HepG2 (cell line): ENCODE results near the gene LRRC73. TPM values are rescaled to one million over a fixed set of nuclear protein-coding genes. Genes with fewer than 3 reads are reported as not detected.
A peak's percentile ranks its signal among the peaks of the same experiment; 100 is the strongest.

Experiments
- ATF5 ChIP-seq: sonication (generic); formaldehyde crosslinking; IDR thresholded peaks from 2 replicates; pipeline ENCODE4 v1.4.0; 2020; ENCODE audit warnings: mild to moderate bottlenecking, low read depth, missing genetic modification reagents
- BRF2 ChIP-seq: sonication (generic); formaldehyde crosslinking; IDR thresholded peaks from 2 replicates; pipeline ENCODE4 v1.8.1; 2022; ENCODE audit warnings: mild to moderate bottlenecking, missing genetic modification reagents
- GMEB1 ChIP-seq: sonication (generic); formaldehyde crosslinking; IDR thresholded peaks from 2 replicates; pipeline ENCODE4 v1.5.1; 2020; ENCODE audit warnings: missing genetic modification reagents, mild to moderate bottlenecking, borderline replicate concordance
- GPN1 ChIP-seq: sonication (generic); formaldehyde crosslinking; IDR thresholded peaks from 2 replicates; pipeline ENCODE4 v1.5.1; 2020; ENCODE audit warnings: missing genetic modification reagents, borderline replicate concordance
- HOXA5 ChIP-seq: sonication (generic); formaldehyde crosslinking; IDR thresholded peaks from 2 replicates; pipeline ENCODE4 v1.4.0; 2020; ENCODE audit warnings: missing genetic modification reagents
- KDM3A ChIP-seq: IDR thresholded peaks from 2 replicates; pipeline ENCODE4 v1.6.1; 2018; ENCODE audit warnings: low read depth, missing compliant biosample characterization
- NFATC3 ChIP-seq: sonication (generic); formaldehyde crosslinking; IDR thresholded peaks from 2 replicates; pipeline ENCODE4 v1.5.1; 2020; ENCODE audit warnings: mild to moderate bottlenecking, missing genetic modification reagents
- NFIC ChIP-seq: IDR thresholded peaks from 2 replicates; pipeline ENCODE4 v1.6.1; 2012; ENCODE audit warnings: mild to moderate bottlenecking, low read length, inconsistent platforms
- POGK ChIP-seq: sonication (generic); formaldehyde crosslinking; conservative IDR thresholded peaks from 2 replicates; pipeline ENCODE4 v1.8.0; 2022; ENCODE audit warnings: mild to moderate bottlenecking, moderate library complexity, missing genetic modification reagents
- POLR2AphosphoS5 ChIP-seq: IDR thresholded peaks from 2 replicates; pipeline ENCODE4 v1.6.1; 2012; ENCODE audit warnings: low read depth, low read length
- RARG ChIP-seq: sonication (generic); formaldehyde crosslinking; IDR thresholded peaks from 2 replicates; pipeline ENCODE4 v1.4.0; 2020; ENCODE audit warnings: low read depth, mild to moderate bottlenecking, missing genetic modification reagents
- TP53 ChIP-seq: sonication (generic); formaldehyde crosslinking; conservative IDR thresholded peaks from 2 replicates; pipeline ENCODE4 v1.4.0; 2020; ENCODE audit warnings: missing genetic modification reagents
- U2AF1 ChIP-seq: fragments of 200-400 bp; formaldehyde crosslinking; optimal IDR thresholded peaks from 2 replicates; pipeline ENCODE3; 2017; ENCODE audit warnings: mild to moderate bottlenecking, low read depth, low read length
- ZBTB43 ChIP-seq: sonication (generic); formaldehyde crosslinking; conservative IDR thresholded peaks from 2 replicates; pipeline ENCODE4 v1.4.0; 2020; ENCODE audit warnings: missing genetic modification reagents
- ZIK1 ChIP-seq: sonication (generic); formaldehyde crosslinking; IDR thresholded peaks from 2 replicates; pipeline ENCODE4 v1.5.0; 2020; ENCODE audit warnings: mild to moderate bottlenecking, low read depth, missing genetic modification reagents, borderline replicate concordance
- ZKSCAN5 ChIP-seq: sonication (generic); formaldehyde crosslinking; IDR thresholded peaks from 2 replicates; pipeline ENCODE4 v1.5.1; 2020; ENCODE audit warnings: mild to moderate bottlenecking, missing genetic modification reagents
- ZKSCAN8 ChIP-seq: IDR thresholded peaks from 2 replicates; pipeline ENCODE4 v1.6.1; 2016; ENCODE audit warnings: borderline replicate concordance, missing genetic modification reagents, missing compliant biosample characterization
- ZNF121 ChIP-seq: sonication (generic); formaldehyde crosslinking; IDR thresholded peaks from 2 replicates; pipeline ENCODE4 v1.5.0; 2020; ENCODE audit warnings: mild to moderate bottlenecking, missing genetic modification reagents
- ZNF260 ChIP-seq: sonication (generic); formaldehyde crosslinking; IDR thresholded peaks from 2 replicates; pipeline ENCODE4 v1.4.0; 2020; ENCODE audit warnings: missing genetic modification reagents, low read depth, mild to moderate bottlenecking, borderline replicate concordance
- ZNF275 ChIP-seq: sonication (generic); formaldehyde crosslinking; IDR thresholded peaks from 2 replicates; pipeline ENCODE4 v1.8.0; 2022; ENCODE audit warnings: missing genetic modification reagents, mild to moderate bottlenecking, inconsistent platforms, borderline replicate concordance
- ZNF34 ChIP-seq: sonication (generic); formaldehyde crosslinking; IDR thresholded peaks from 2 replicates; pipeline ENCODE4 v1.4.0; 2020; ENCODE audit warnings: mild to moderate bottlenecking, missing genetic modification reagents, borderline replicate concordance
- ZNF451 ChIP-seq: sonication (generic); formaldehyde crosslinking; IDR thresholded peaks from 2 replicates; pipeline ENCODE4 v1.5.0; 2020; ENCODE audit warnings: mild to moderate bottlenecking, missing genetic modification reagents
- ZNF572 ChIP-seq: sonication (generic); formaldehyde crosslinking; IDR thresholded peaks from 2 replicates; pipeline ENCODE4 v1.5.1; 2020; ENCODE audit warnings: mild to moderate bottlenecking, missing genetic modification reagents
- ZNF713 ChIP-seq: sonication (generic); formaldehyde crosslinking; IDR thresholded peaks from 2 replicates; pipeline ENCODE4 v1.4.0; 2020; ENCODE audit warnings: mild to moderate bottlenecking, missing genetic modification reagents
- polyA plus RNA-seq, 8 experiments: library from polyadenylated mRNA; depleted of rRNA in 3 of 8; stranded (reverse) in 7 of 8; unstranded in 1 of 8; fragments of >200 nt; fragmentation: Illumina TruSeq in 4 of 8; extraction: Trizol in 4 of 8; gene quantifications; 2 replicates each; pipeline versions ENCODE4 v1.2.1 to v1.2.3, GENCODE V29; 2011 to 2016; ENCODE audit warnings: low read depth in 4 of 8, missing spikeins in 1 of 8, mixed read lengths in 1 of 8; ENCODE audit not compliant: insufficient read depth in 1 of 8
- total RNA-seq, 5 experiments: library from RNA; depleted of rRNA; stranded (reverse); fragments of >200 nt; fragmentation: Illumina TruSeq; extraction: Trizol; gene quantifications; 2 replicates each; pipeline ENCODE4 v1.2.3, GENCODE V29; 2016; ENCODE audit warnings: low read depth in 1 of 5

LRRC73 gene
- total and polyA plus RNA-seq, 2 of the 13 experiments (the other 11 are each of a cell fraction or from before 2014, with no cell fraction given): 0.11 to 0.12 TPM

- TF ChIP-seq ZNF34 (no peak), POGK (CRISPR knock-in tag) (peak; percentile 44; the same call in 1 of the 2 replicates), ATF5 (CRISPR knock-in tag) (no peak), NFATC3 (CRISPR knock-in tag) (no peak), BRF2 (no peak), NFIC (no peak; the same call in none of the 2 replicates), U2AF1 (peak; percentile 77), RARG (CRISPR knock-in tag) (no peak), ZNF713 (CRISPR knock-in tag) (no peak; the same call in 1 of the 2 replicates), ZIK1 (no peak), ZNF275 (0 out of 2 replicates have a peak, but pooled peaks have one; percentile 70), ZNF572 (CRISPR knock-in tag) (no peak), ZNF121 (no peak), HOXA5 (CRISPR knock-in tag) (no peak), GMEB1 (CRISPR knock-in tag) (no peak), ZBTB43 (CRISPR knock-in tag) (no peak), ZKSCAN5 (CRISPR knock-in tag) (peak; percentile 84), ZNF260 (CRISPR knock-in tag) (no peak), ZKSCAN8 (CRISPR knock-in tag) (no peak), TP53 (CRISPR knock-in tag) (no peak; the same call in 1 of the 2 replicates), KDM3A (CRISPR knock-in tag) (no peak), ZNF451 (CRISPR knock-in tag) (no peak), POLR2AphosphoS5 (no peak; the same call in 1 of the 2 replicates), GPN1 (CRISPR knock-in tag) (no peak)
Measured at GRCh38 chr6:43490523-43490939, 19.6 kb downstream of the LRRC73 start (continued).
